Esophagus squamous epithelium (tissue), 4 donors: ENCODE results near the gene PFKP.

Experiments used
- CTCF ChIP-seq, 6 experiments: fragments of 450-650 bp in 4 of 6; fragments of 200-600 bp in 2 of 6; sonication (generic) in 2 of 6; IDR thresholded peaks; one replicate each; pipeline ENCODE4 v1.5.1; 2016 to 2019; ENCODE audit warnings: antibody characterized with exemption in 6 of 6, mild to moderate bottlenecking in 4 of 6, moderate library complexity in 4 of 6
- POLR2A ChIP-seq, 4 donors: fragments of 450-650 bp; IDR thresholded peaks; one replicate each; pipeline ENCODE4 v1.6.1; 2017; ENCODE audit warnings: antibody characterized with exemption in 4 of 4, mild to moderate bottlenecking in 4 of 4, moderate library complexity in 3 of 4

- TF ChIP-seq CTCF (IDR thresholded peaks at IDR 0.05): no peak
- TF ChIP-seq POLR2A (IDR thresholded peaks at IDR 0.05): no peak
Measured at GRCh38 chr10:3118641-3119091, 51.3 kb downstream of the PFKP start.
